Rectal smooth muscle tissue (tissue), 1 donor: ENCODE results near the gene SUSD1.

Experiments used
- H3K27ac ChIP-seq: one replicate; pipeline ENCODE4 v1.7.0; 2013; ENCODE audit warnings: low read depth, low read length, inconsistent platforms
- H3K27me3 ChIP-seq: one replicate; pipeline ENCODE4 v1.7.0; 2013; ENCODE audit warnings: low read length; ENCODE audit not compliant: control insufficient read depth, insufficient read depth
- H3K36me3 ChIP-seq: one replicate; pipeline ENCODE4 v1.7.0; 2013; ENCODE audit warnings: low read length; ENCODE audit not compliant: control insufficient read depth, insufficient read depth
- H3K4me1 ChIP-seq: one replicate; pipeline ENCODE4 v1.7.0; 2013; ENCODE audit warnings: low read length; ENCODE audit not compliant: control insufficient read depth, insufficient read depth
- H3K4me3 ChIP-seq: one replicate; pipeline ENCODE4 v1.7.0; 2013; ENCODE audit warnings: low read length
- H3K9ac ChIP-seq: one replicate; pipeline ENCODE4 v1.7.0; 2013; ENCODE audit warnings: low read length

Gene SUSD1

DNA sequence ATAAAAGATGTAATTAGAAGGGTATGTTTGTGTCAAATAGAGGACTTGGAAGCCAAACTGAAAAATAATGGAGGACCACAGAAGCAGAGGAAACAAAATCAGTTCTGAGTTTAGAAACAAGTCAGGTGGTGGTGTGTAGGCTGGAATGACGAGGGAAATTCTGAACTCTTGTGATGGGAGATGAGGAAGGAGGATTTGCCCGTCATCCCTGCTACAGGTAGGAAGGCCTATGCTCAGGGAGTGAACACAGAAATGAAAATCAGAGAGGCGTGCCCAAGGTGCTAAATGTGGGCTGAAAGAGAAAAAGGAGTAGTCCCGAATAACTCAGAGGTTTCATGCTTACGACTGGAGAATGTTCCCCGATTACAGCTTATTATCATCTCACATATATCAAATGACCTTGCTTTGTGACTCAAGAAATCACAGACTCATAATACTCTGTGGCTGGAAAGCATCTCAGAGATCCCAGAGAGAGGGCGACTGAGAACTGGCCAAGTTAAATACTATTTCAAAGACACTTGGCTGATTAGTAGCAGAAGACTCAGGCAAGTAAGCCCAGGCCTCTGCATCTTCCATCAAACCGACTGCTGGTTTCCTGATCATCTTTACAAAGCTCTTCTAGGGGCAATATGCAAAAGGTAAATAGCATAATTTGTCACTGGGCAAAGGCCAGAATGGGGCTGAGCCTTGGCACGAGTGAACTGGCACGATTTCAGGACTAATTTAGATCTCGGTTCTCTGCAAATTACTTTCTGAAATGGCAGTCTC lies 126.0 kb downstream of the SUSD1 start:
- Histone ChIP-seq H3K4me1 (peaks cover 22% of the 10 kb centered on the region), H3K27ac (peak overlapping the region; percentile 62), H3K36me3 (no peaks in the 10 kb centered on the region), H3K27me3 (no peaks in the 10 kb centered on the region), H3K9ac (no peak overlapping the region), H3K4me3 (no peak overlapping the region)

DNA sequence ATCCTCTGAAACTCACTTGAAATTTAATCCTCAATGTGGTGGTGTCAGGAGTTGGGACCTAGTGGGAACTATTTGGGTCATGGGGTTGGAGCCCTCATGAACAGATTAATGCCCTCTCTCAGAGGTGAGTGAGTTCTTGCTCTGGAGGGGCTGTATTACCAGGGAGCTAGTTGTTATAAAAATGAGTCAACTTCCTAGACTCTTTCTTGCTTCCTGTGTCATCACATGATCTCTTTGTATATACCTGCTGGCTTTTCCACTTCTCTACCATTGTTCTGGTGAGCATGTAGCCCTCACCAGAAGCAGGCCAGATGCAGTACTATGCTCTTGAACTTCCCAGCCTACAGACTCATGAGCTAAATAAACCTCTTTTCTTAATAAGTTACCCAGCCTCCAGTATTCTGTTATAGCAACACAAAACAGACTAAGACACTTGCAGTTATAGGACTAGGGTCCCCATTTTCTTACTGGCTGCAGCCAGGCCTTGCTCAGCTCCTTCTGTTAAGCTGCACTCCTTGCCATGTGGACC lies 127.5 kb downstream of the SUSD1 start:
- Histone ChIP-seq H3K4me3 (no peak overlapping the region), H3K36me3 (no peaks in the 10 kb centered on the region), H3K9ac (no peak overlapping the region), H3K27ac (no peak overlapping the region), H3K27me3 (no peaks in the 10 kb centered on the region), H3K4me1 (peaks cover 22% of the 10 kb centered on the region)

DNA sequence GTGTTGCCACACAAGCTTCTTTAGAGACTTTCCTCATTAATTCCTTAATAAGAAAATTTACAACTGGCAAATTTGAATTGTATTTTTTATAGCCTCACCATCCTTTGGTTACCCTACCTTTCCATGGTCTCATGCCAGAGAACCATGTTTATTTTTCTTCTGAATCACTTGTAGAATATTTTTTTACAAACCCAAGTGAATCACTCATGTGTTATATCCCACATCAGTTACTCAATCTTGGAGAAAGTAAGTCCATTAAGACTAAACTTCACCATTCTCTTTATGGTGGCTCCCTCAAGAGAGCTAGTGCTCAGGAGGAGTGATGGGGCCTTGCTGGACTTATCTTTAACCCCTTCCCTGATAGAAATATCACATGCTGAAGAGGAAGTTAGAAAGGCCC lies 128.9 kb downstream of the SUSD1 start:
- Histone ChIP-seq H3K4me1 (peaks cover 28% of the 10 kb centered on the region), H3K36me3 (no peaks in the 10 kb centered on the region), H3K4me3 (no peak overlapping the region), H3K27ac (no peak overlapping the region), H3K27me3 (no peaks in the 10 kb centered on the region), H3K9ac (no peak overlapping the region)

DNA sequence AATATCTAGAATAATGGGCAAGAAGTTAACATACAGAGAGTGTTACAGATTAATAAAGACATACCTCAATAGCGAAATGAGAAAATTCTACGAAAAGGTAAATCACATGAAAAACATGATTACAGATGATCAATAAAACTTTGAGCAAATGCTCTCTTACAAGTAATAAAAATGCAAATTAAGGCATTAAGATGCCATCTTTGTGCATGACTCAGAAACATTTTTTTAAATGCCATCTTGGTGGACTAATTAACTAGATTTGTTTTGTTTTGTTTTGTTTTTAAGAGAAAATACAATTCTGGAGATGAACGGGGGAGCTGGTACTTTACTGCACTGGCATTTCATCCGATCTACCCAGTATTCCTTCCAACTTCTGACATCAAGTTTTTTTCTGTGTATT lies 130.2 kb downstream of the SUSD1 start:
- no peak overlapping the region for H3K4me3 ChIP-seq
- no peak overlapping the region for H3K9ac ChIP-seq
- no peaks in the 10 kb centered on the region for H3K36me3 ChIP-seq
- no peaks in the 10 kb centered on the region for H3K27me3 ChIP-seq
- peaks cover 17% of the 10 kb centered on the region for H3K4me1 ChIP-seq
- no peak overlapping the region for H3K27ac ChIP-seq

DNA sequence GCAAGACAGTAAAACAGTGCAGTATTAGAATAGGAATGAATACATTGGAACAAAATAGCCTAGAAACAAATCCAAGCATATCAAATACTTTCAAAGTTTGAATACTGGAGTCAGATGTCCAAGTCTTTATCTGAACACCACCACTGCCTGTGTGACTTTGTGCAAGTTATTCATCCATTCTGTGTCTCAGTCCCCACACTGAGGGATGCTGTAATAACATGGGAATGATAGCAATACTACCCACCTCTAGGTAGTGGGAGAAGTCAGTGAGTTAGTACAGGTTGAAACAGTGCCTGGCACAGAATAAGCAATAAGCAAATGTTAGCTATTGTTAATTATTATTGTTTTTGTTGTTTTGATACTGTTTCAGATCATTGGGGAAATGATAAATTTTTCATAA lies 130.9 kb downstream of the SUSD1 start:
- H3K9ac ChIP-seq = no peak overlapping the region
- no peaks in the 10 kb centered on the region for H3K27me3 ChIP-seq
- H3K4me1 ChIP-seq = peaks cover 12% of the 10 kb centered on the region
- no peak overlapping the region for H3K27ac ChIP-seq
- no peak overlapping the region for H3K4me3 ChIP-seq
- no peaks in the 10 kb centered on the region for H3K36me3 ChIP-seq

DNA sequence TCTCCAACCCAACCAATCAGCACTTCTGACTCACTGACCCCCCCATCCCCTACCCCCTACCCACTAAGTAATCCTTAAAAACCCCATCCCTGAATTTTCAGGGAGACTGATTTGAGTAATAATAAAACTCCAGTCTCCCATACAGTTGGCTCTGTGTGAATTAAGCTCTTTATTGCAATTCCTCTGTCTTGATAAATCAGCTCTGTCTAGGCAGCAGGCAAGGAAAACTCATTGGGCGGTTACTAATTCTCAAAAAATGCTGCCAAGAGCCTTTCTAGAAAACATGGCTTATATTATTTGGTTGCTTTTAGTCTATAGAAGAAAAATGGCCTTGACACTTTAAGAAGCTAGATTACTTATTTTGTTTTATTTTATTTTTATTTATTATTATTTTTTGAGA lies 131.7 kb downstream of the SUSD1 start:
- no peak overlapping the region for H3K27ac ChIP-seq
- H3K27me3 ChIP-seq = no peaks in the 10 kb centered on the region
- H3K9ac ChIP-seq = no peak overlapping the region
- H3K36me3 ChIP-seq = no peaks in the 10 kb centered on the region
- no peak overlapping the region for H3K4me3 ChIP-seq
- peaks cover 6% of the 10 kb centered on the region for H3K4me1 ChIP-seq

DNA sequence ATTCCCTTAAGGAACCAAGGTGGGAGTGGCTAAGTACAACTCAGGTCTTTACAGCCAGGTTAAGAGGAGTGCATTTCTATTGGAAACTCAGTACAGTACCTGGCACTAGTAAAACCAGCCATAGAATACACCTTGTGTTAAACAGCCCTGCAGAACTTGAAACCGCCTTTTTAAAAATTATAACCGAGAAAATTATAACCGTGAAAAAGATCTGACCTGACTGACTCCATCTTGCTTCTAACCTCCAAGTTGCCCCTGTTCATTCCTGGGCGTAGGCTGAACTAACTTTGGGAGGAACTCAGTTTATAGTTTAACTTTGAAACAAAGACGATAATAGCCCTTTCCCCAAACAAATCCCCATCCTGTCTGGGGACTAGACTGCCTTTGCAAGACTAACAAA lies 132.3 kb downstream of the SUSD1 start:
- peaks cover 6% of the 10 kb centered on the region for H3K4me1 ChIP-seq
- H3K27me3 ChIP-seq = no peaks in the 10 kb centered on the region
- no peak overlapping the region for H3K4me3 ChIP-seq
- H3K27ac ChIP-seq = no peak overlapping the region
- H3K36me3 ChIP-seq = no peaks in the 10 kb centered on the region
- H3K9ac ChIP-seq = no peak overlapping the region

- no peak overlapping the region for H3K9ac ChIP-seq
- H3K4me3 ChIP-seq = no peak overlapping the region
- no peak overlapping the region for H3K27ac ChIP-seq
- H3K4me1 ChIP-seq = peaks cover 6% of the 10 kb centered on the region
- H3K36me3 ChIP-seq = no peaks in the 10 kb centered on the region
- no peaks in the 10 kb centered on the region for H3K27me3 ChIP-seq
Observed at GRCh38 chr9:112042244-112042638, 132.9 kb downstream of the SUSD1 start.

GRCh38 chr9:112041536-112042243 lies 133.4 kb downstream of the SUSD1 start:
- Histone ChIP-seq H3K9ac (no peak overlapping the region), H3K36me3 (no peaks in the 10 kb centered on the region), H3K4me3 (no peak overlapping the region), H3K4me1 (peaks cover 6% of the 10 kb centered on the region), H3K27ac (no peak overlapping the region), H3K27me3 (no peaks in the 10 kb centered on the region)

DNA sequence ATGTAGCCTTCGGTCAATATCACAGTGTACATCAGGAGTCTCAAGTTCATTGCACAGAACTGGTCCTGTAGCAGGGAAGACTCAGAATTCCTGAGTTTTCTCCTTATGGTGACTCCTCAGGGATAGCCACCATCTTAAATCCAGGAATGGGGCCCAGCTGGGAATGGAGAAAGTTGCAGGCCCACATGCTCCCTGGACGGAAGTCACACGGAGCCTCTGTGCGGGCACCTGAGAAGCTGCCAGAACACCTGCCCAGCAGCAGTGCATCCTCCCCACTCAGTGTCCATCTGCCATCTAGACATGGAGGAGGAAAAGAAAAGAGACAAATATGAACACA lies 133.9 kb downstream of the SUSD1 start:
- no peaks in the 10 kb centered on the region for H3K27me3 ChIP-seq
- H3K27ac ChIP-seq = no peak overlapping the region
- H3K36me3 ChIP-seq = no peaks in the 10 kb centered on the region
- no peak overlapping the region for H3K4me3 ChIP-seq
- no peak overlapping the region for H3K9ac ChIP-seq
- H3K4me1 ChIP-seq = peaks cover 6% of the 10 kb centered on the region

DNA sequence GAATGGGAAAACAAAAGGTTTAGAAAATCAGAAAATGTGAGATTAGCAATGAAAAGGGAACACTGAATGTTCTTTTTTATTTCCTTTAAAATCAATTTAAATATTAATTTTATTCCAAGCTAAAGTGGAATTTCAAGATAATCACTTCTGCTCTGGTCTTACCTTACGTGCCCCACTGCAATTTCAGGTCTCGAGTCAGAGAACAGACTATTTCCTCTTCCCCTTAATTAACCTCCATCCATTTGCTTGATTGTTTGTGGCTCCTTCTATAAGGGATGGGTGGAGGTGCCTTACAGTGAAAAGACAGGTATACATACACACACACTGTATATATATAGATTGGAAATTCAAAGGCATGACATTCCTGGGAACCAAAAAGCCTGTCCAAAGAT lies 137.1 kb downstream of the SUSD1 start:
- Histone ChIP-seq H3K4me1 (peaks cover 6% of the 10 kb centered on the region), H3K36me3 (no peaks in the 10 kb centered on the region), H3K27ac (no peak overlapping the region), H3K27me3 (no peaks in the 10 kb centered on the region), H3K4me3 (no peak overlapping the region), H3K9ac (no peak overlapping the region)

DNA sequence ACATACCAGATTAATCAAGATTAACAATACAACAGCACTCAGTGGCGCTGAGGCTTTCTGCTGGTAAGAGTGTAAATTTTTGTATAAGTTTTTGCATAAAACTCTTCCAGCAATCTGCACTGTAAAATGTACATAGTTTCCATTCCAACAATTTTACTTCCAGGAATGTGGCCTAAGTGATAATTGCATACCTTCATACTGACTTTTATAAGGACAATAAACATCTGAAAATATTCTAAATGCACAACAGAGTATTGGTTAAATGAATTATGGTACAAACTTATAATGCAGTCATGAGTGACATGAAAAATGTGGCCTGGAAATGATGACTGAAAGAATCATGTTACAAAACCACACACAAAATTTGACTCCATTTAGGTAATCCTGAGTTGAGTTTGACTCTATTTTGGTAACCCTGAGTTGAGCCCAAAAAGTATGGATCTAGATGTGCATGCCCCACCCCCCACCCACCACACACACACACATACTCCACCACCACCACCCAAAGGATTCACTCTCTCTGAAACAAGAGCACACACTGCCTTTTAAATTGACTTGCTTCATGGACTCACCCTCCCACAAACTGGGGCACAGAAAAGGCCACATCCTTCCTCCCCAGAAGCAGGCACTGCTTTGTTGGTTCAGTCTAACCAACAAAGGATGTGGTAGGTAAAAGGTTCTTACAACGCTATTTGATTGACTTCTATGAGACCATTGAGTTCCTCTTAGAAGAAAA lies 137.6 kb downstream of the SUSD1 start:
- H3K27me3 ChIP-seq = no peaks in the 10 kb centered on the region
- H3K9ac ChIP-seq = no peak overlapping the region
- H3K36me3 ChIP-seq = no peaks in the 10 kb centered on the region
- H3K4me3 ChIP-seq = no peak overlapping the region
- H3K27ac ChIP-seq = no peak overlapping the region
- H3K4me1 ChIP-seq = peaks cover 6% of the 10 kb centered on the region
